HepG2 (cell line): ENCODE results near the gene ZKSCAN8. TPM values are rescaled to one million over a fixed set of nuclear protein-coding genes. Genes with fewer than 3 reads are reported as not detected.
A peak's percentile ranks its signal among the peaks of the same experiment; 100 is the strongest.

ENCODE experiments used
- AGO2 ChIP-seq: fragments of 200-400 bp; formaldehyde crosslinking; optimal IDR thresholded peaks from 2 replicates; pipeline ENCODE3; 2017; ENCODE audit warnings: mild to moderate bottlenecking, low read depth, low read length, moderate library complexity
- ARNT2 ChIP-seq: sonication (generic); formaldehyde crosslinking; IDR thresholded peaks from 2 replicates; pipeline ENCODE4 v1.8.0; 2022; ENCODE audit warnings: mild to moderate bottlenecking, low read depth, missing genetic modification reagents, moderate library complexity
- ATF6 ChIP-seq: sonication (generic); formaldehyde crosslinking; conservative IDR thresholded peaks from 2 replicates; pipeline ENCODE4 v1.4.0; 2020; ENCODE audit warnings: missing genetic modification reagents
- DNMT1 ChIP-seq: sonication (generic); formaldehyde crosslinking; IDR thresholded peaks from 2 replicates; pipeline ENCODE4 v1.5.1; 2020; ENCODE audit warnings: mild to moderate bottlenecking, missing genetic modification reagents
- DPF2 ChIP-seq: sonication (generic); formaldehyde crosslinking; IDR thresholded peaks from 2 replicates; pipeline ENCODE4 v1.4.0; 2020; ENCODE audit warnings: mild to moderate bottlenecking, low read depth, missing genetic modification reagents, borderline replicate concordance
- JDP2 ChIP-seq: sonication (generic); formaldehyde crosslinking; IDR thresholded peaks from 2 replicates; pipeline ENCODE4 v1.8.1; 2022; ENCODE audit warnings: missing genetic modification reagents, borderline replicate concordance
- NCOA1 ChIP-seq: sonication (generic); formaldehyde crosslinking; IDR thresholded peaks from 2 replicates; pipeline ENCODE4 v1.9.0; 2021; ENCODE audit warnings: missing genetic modification reagents
- NCOA5 ChIP-seq: sonication (generic); formaldehyde crosslinking; IDR thresholded peaks from 2 replicates; pipeline ENCODE4 v1.4.0; 2020; ENCODE audit warnings: missing genetic modification reagents
- NFE2L1 ChIP-seq: sonication (generic); formaldehyde crosslinking; IDR thresholded peaks from 2 replicates; pipeline ENCODE4 v1.4.0; 2020; ENCODE audit warnings: missing genetic modification reagents, mild to moderate bottlenecking, borderline replicate concordance
- NR3C1 ChIP-seq: sonication (generic); formaldehyde crosslinking; IDR thresholded peaks from 2 replicates; pipeline ENCODE4 v1.4.0; 2020; ENCODE audit warnings: missing genetic modification reagents
- PHF5A ChIP-seq: IDR thresholded peaks from one replicate; pipeline ENCODE4 v1.6.1; 2018; ENCODE audit warnings: low read depth, missing genetic modification reagents; ENCODE audit not compliant: unreplicated experiment
- RAD21 ChIP-seq: fragments of 450-650 bp; formaldehyde crosslinking; IDR thresholded peaks from 2 replicates; pipeline ENCODE4 v1.5.0; 2020; ENCODE audit warnings: mild to moderate bottlenecking
- SRSF4 ChIP-seq: fragments of 200-400 bp; formaldehyde crosslinking; IDR thresholded peaks from one replicate; pipeline ENCODE4 v1.6.1; 2018; ENCODE audit warnings: mild to moderate bottlenecking, low read depth, low read length, moderate library complexity; ENCODE audit not compliant: poor library complexity, severe bottlenecking
- STAT5B ChIP-seq: sonication (generic); formaldehyde crosslinking; IDR thresholded peaks from 2 replicates; pipeline ENCODE4 v1.4.0; 2020; ENCODE audit warnings: missing genetic modification reagents
- TEF ChIP-seq: sonication (generic); formaldehyde crosslinking; IDR thresholded peaks from 2 replicates; pipeline ENCODE4 v1.5.0; 2020; ENCODE audit warnings: missing genetic modification reagents
- U2AF1 ChIP-seq: fragments of 200-400 bp; formaldehyde crosslinking; optimal IDR thresholded peaks from 2 replicates; pipeline ENCODE3; 2017; ENCODE audit warnings: mild to moderate bottlenecking, low read depth, low read length
- YY1 ChIP-seq: IDR thresholded peaks from 2 replicates; pipeline ENCODE4 v1.6.1; 2011; ENCODE audit warnings: low read length, low read depth, moderate library complexity, mild to moderate bottlenecking; ENCODE audit not compliant: insufficient read depth, insufficient replicate concordance
- ZBTB42 ChIP-seq: sonication (generic); formaldehyde crosslinking; IDR thresholded peaks from 2 replicates; pipeline ENCODE4 v1.5.0; 2020; ENCODE audit warnings: mild to moderate bottlenecking, missing genetic modification reagents
- ZNF253 ChIP-seq: sonication (generic); formaldehyde crosslinking; IDR thresholded peaks from 2 replicates; pipeline ENCODE4 v1.8.0; 2022; ENCODE audit warnings: mild to moderate bottlenecking, missing genetic modification reagents, borderline replicate concordance
- ZNF383 ChIP-seq: sonication (generic); formaldehyde crosslinking; IDR thresholded peaks from 2 replicates; pipeline ENCODE4 v1.4.0; 2020; ENCODE audit warnings: missing genetic modification reagents, mild to moderate bottlenecking, borderline replicate concordance
- ZNF616 ChIP-seq: sonication (generic); formaldehyde crosslinking; IDR thresholded peaks from 2 replicates; pipeline ENCODE4 v1.5.0; 2020; ENCODE audit warnings: low read depth, mild to moderate bottlenecking, missing genetic modification reagents
- ZNF768 ChIP-seq: sonication (generic); formaldehyde crosslinking; IDR thresholded peaks from 2 replicates; pipeline ENCODE4 v1.4.0; 2020; ENCODE audit warnings: missing genetic modification reagents
- ZNF841 ChIP-seq: sonication (generic); formaldehyde crosslinking; IDR thresholded peaks from 2 replicates; pipeline ENCODE4 v1.8.1; 2023; ENCODE audit warnings: missing genetic modification reagents, borderline replicate concordance
- polyA plus RNA-seq, 8 experiments: library from polyadenylated mRNA; depleted of rRNA in 3 of 8; stranded (reverse) in 7 of 8; unstranded in 1 of 8; fragments of >200 nt; fragmentation: Illumina TruSeq in 4 of 8; extraction: Trizol in 4 of 8; gene quantifications; 2 replicates each; pipeline versions ENCODE4 v1.2.1 to v1.2.3, GENCODE V29; 2011 to 2016; ENCODE audit warnings: low read depth in 4 of 8, missing spikeins in 1 of 8, mixed read lengths in 1 of 8; ENCODE audit not compliant: insufficient read depth in 1 of 8
- total RNA-seq, 5 experiments: library from RNA; depleted of rRNA; stranded (reverse); fragments of >200 nt; fragmentation: Illumina TruSeq; extraction: Trizol; gene quantifications; 2 replicates each; pipeline ENCODE4 v1.2.3, GENCODE V29; 2016; ENCODE audit warnings: low read depth in 1 of 5
- TF ChIP-seq, protein P1 (sequence below): sonication (generic); formaldehyde crosslinking; IDR thresholded peaks from 2 replicates; pipeline ENCODE4 v1.4.0; 2020; ENCODE audit warnings: missing genetic modification reagents
- TF ChIP-seq, protein P2 (sequence below): IDR thresholded peaks from 2 replicates; pipeline ENCODE4 v1.6.1; 2016; ENCODE audit warnings: missing compliant biosample characterization, missing genetic modification reagents, borderline replicate concordance

The ZKSCAN8 gene
- total and polyA plus RNA-seq, 2 of the 13 experiments (the other 11 are each of a cell fraction or from before 2014, with no cell fraction given): 12.4 to 20.9 TPM

DNA sequence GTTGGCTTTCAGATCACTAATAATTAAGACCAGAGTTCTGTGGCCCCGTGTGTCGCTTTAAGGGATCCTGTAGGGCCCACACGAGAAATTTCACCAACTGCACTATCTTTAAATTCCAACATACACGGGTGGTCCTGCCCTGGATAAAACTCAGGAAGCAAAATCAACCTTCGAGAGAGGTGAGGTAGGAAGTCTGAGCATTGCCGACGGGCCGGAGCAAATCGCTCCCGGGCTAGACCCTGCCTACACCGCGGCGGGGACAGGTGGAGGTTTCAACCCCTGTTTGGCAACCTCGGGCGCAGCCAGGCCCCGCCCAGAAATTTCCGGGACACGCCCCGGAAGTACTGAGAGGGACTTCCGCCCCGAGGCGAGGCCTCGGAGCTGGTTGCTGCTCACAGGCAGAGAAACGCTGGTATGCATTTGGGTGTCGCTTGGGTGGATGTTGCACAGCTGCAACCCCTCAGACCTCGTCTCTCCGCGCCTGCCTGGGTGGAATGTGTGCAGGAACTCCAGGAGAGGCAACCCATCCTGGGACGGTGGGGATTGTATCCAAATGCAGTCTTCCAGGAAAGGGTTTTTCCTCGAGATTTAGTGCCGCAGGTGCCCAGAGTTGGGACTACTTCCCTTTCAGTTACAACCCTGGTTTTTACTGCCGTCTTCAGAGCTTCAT lies 19.9 kb downstream of the ZKSCAN8 start (continued):
- peak; percentile 79 for TF ChIP-seq ZNF768 (CRISPR knock-in tag)
- peak; percentile 83 for TF ChIP-seq AGO2
- peak; percentile 48 for TF ChIP-seq YY1
- TF ChIP-seq U2AF1: peak; percentile 42
- peak; percentile 62; the same call in 1 of the 2 replicates for TF ChIP-seq ARNT2 (CRISPR knock-in tag)
- no peak; the same call in 1 of the 2 replicates for TF ChIP-seq ATF6
- no peak for TF ChIP-seq DNMT1 (CRISPR knock-in tag)
- TF ChIP-seq JDP2 (CRISPR knock-in tag): no peak
- no peak for TF ChIP-seq DPF2
- TF ChIP-seq ZNF616 (CRISPR knock-in tag): 0 out of 2 replicates have a peak, but pooled peaks have one; percentile 77
- TF ChIP-seq, protein P1, sequence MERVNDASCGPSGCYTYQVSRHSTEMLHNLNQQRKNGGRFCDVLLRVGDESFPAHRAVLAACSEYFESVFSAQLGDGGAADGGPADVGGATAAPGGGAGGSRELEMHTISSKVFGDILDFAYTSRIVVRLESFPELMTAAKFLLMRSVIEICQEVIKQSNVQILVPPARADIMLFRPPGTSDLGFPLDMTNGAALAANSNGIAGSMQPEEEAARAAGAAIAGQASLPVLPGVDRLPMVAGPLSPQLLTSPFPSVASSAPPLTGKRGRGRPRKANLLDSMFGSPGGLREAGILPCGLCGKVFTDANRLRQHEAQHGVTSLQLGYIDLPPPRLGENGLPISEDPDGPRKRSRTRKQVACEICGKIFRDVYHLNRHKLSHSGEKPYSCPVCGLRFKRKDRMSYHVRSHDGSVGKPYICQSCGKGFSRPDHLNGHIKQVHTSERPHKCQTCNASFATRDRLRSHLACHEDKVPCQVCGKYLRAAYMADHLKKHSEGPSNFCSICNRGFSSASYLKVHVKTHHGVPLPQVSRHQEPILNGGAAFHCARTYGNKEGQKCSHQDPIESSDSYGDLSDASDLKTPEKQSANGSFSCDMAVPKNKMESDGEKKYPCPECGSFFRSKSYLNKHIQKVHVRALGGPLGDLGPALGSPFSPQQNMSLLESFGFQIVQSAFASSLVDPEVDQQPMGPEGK (CRISPR knock-in tag): no peak; the same call in 1 of the 2 replicates
- TF ChIP-seq NFE2L1 (CRISPR knock-in tag): no peak
- TF ChIP-seq ZNF383 (CRISPR knock-in tag): no peak
- TF ChIP-seq, protein P2, sequence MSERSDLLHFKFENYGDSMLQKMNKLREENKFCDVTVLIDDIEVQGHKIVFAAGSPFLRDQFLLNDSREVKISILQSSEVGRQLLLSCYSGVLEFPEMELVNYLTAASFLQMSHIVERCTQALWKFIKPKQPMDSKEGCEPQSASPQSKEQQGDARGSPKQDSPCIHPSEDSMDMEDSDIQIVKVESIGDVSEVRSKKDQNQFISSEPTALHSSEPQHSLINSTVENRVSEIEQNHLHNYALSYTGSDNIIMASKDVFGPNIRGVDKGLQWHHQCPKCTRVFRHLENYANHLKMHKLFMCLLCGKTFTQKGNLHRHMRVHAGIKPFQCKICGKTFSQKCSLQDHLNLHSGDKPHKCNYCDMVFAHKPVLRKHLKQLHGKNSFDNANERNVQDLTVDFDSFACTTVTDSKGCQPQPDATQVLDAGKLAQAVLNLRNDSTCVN (CRISPR knock-in tag): peak; percentile 65
- no peak for TF ChIP-seq STAT5B
- no peak for TF ChIP-seq NCOA1 (CRISPR knock-in tag)
- no peak for TF ChIP-seq ZNF253 (CRISPR knock-in tag)
- TF ChIP-seq ZNF841 (CRISPR knock-in tag): no peak
- no peak for TF ChIP-seq NCOA5
- no peak for TF ChIP-seq PHF5A (CRISPR knock-in tag)
- no peak for TF ChIP-seq TEF (CRISPR knock-in tag)
- TF ChIP-seq ZBTB42 (CRISPR knock-in tag): 0 out of 2 replicates have a peak, but pooled peaks have one; percentile 37
- TF ChIP-seq RAD21 (CRISPR knock-in tag): peak; percentile 56
- no peak for TF ChIP-seq SRSF4
- TF ChIP-seq NR3C1 (CRISPR knock-in tag): no peak
